ENCODE measurements around the gene ART4.

The ART4 gene

GRCh38 chr12:14810167-14810952 is 33.0 kb downstream of the ART4 start:
- DNase-seq, result no peak

- no peak for DNase-seq
Observed at GRCh38 chr12:14803830-14804160, 39.5 kb downstream of the ART4 start.

GRCh38 chr12:14803011-14803829 is 40.1 kb downstream of the ART4 start, which contains the start of the genes C12orf60 and WBP11:
TSS of gene C12orf60 (plus strand) at chr12:14803670. CDS start at chr12:14822936, 19,266 bp downstream.
TSS of gene WBP11 (minus strand) at chr12:14803478. CDS start at chr12:14801383, 2,095 bp downstream.
- DNase-seq, result peak; percentile 91

- no peak for DNase-seq
Observed at GRCh38 chr12:14802721-14803010, 40.7 kb downstream of the ART4 start.

GRCh38 chr12:14802247-14802646 is 41.1 kb downstream of the ART4 start:
- DNase-seq, result no peak

GRCh38 chr12:14795028-14795448 is 48.3 kb downstream of the ART4 start:
- no peak for DNase-seq

- DNase-seq, result no peak
Observed at GRCh38 chr12:14785568-14785967, 57.8 kb downstream of the ART4 start.

GRCh38 chr12:14784471-14784870 is 58.9 kb downstream of the ART4 start:
- DNase-seq, result no peak

- no peak for DNase-seq
Observed at GRCh38 chr12:14782756-14783155, 60.6 kb downstream of the ART4 start.

GRCh38 chr12:14781563-14781962 is 61.8 kb downstream of the ART4 start:
- no peak for DNase-seq

- no peak for DNase-seq
Observed at GRCh38 chr12:14780859-14781258, 62.5 kb downstream of the ART4 start.

GRCh38 chr12:14779834-14780233 is 63.5 kb downstream of the ART4 start:
- DNase-seq, result no peak

- no peak for DNase-seq
Observed at GRCh38 chr12:14777271-14777670, 66.1 kb downstream of the ART4 start.

- DNase-seq, result no peak
Observed at GRCh38 chr12:14776236-14776961, 66.9 kb downstream of the ART4 start.

GRCh38 chr12:14775636-14775980 is 67.7 kb downstream of the ART4 start:
- no peak for DNase-seq
